Trophoblast cell (in vitro differentiated cells and primary cell): Measurements from ENCODE around the gene ERGIC1.

Source experiments
- DNase-seq, 2 donors: peaks; one replicate each; pipeline ENCODE4 v3.0.0-alpha.2; 2016
- H2AFZ ChIP-seq: 2 replicates; pipeline ENCODE4 v1.6.1; 2013; ENCODE audit warnings: low read length, moderate library complexity, mild to moderate bottlenecking; ENCODE audit not compliant: insufficient read depth, poor library complexity
- H2AK5ac ChIP-seq: 2 replicates; pipeline ENCODE4 v1.6.1; 2013; ENCODE audit warnings: mild to moderate bottlenecking, low read length
- H2BK120ac ChIP-seq: 2 replicates; pipeline ENCODE4 v1.6.1; 2013; ENCODE audit warnings: low read length, mild to moderate bottlenecking, moderate library complexity; ENCODE audit not compliant: insufficient read depth, poor library complexity
- H2BK12ac ChIP-seq: 2 replicates; pipeline ENCODE4 v1.6.1; 2013; ENCODE audit warnings: mild to moderate bottlenecking, low read length, moderate library complexity
- H2BK5ac ChIP-seq: 2 replicates; pipeline ENCODE4 v1.6.1; 2013; ENCODE audit warnings: low read length, low read depth, moderate library complexity, mild to moderate bottlenecking; ENCODE audit not compliant: poor library complexity
- H3K14ac ChIP-seq: 2 replicates; pipeline ENCODE4 v1.6.1; 2013; ENCODE audit warnings: mild to moderate bottlenecking, low read length
- H3K18ac ChIP-seq: 2 replicates; pipeline ENCODE4 v1.6.1; 2013; ENCODE audit warnings: mild to moderate bottlenecking, low read length
- H3K23ac ChIP-seq: 2 replicates; pipeline ENCODE4 v1.6.1; 2013; ENCODE audit warnings: low read length
- H3K27ac ChIP-seq: 2 replicates; pipeline ENCODE4 v1.5.1; 2013; ENCODE audit warnings: low read depth, mild to moderate bottlenecking, inconsistent platforms, low read length, moderate library complexity
- H3K27me3 ChIP-seq: 2 replicates; pipeline ENCODE4 v1.6.1; 2013; ENCODE audit warnings: inconsistent platforms, mild to moderate bottlenecking, low read length, moderate library complexity; ENCODE audit not compliant: insufficient read depth
- H3K36me3 ChIP-seq, 2 experiments: 1 replicate in 1 of 2; 2 replicates in 1 of 2; pipeline ENCODE4 v1.6.1; 2013; ENCODE audit warnings: low read length in 2 of 2, mild to moderate bottlenecking in 2 of 2, moderate library complexity in 1 of 2; ENCODE audit not compliant: insufficient read depth in 2 of 2, control insufficient read depth in 1 of 2
- H3K4ac ChIP-seq: 2 replicates; pipeline ENCODE4 v1.6.1; 2013; ENCODE audit warnings: low read depth, mild to moderate bottlenecking, low read length, moderate library complexity
- H3K4me1 ChIP-seq, 2 experiments: 1 replicate in 1 of 2; 2 replicates in 1 of 2; pipeline ENCODE4 v1.6.1; 2013; ENCODE audit warnings: low read length in 2 of 2, mild to moderate bottlenecking in 2 of 2, moderate library complexity in 1 of 2; ENCODE audit not compliant: insufficient read depth in 2 of 2, control insufficient read depth in 1 of 2
- H3K4me2 ChIP-seq: 2 replicates; pipeline ENCODE4 v1.6.1; 2013; ENCODE audit warnings: inconsistent platforms, mild to moderate bottlenecking, low read length, moderate library complexity
- H3K4me3 ChIP-seq: 2 replicates; pipeline ENCODE4 v1.5.1; 2013; ENCODE audit warnings: mild to moderate bottlenecking, low read depth, low read length, inconsistent platforms
- H3K79me1 ChIP-seq: one replicate; pipeline ENCODE4 v1.6.1; 2013; ENCODE audit warnings: low read length
- H3K79me2 ChIP-seq: 2 replicates; pipeline ENCODE4 v1.6.1; 2013; ENCODE audit warnings: low read length, mild to moderate bottlenecking; ENCODE audit not compliant: control insufficient read depth, insufficient read depth, poor library complexity
- H3K9ac ChIP-seq: 2 replicates; pipeline ENCODE4 v1.6.1; 2013; ENCODE audit warnings: mild to moderate bottlenecking, low read length
- H3K9me3 ChIP-seq: 2 replicates; pipeline ENCODE4 v1.6.1; 2013; ENCODE audit warnings: low read depth, mild to moderate bottlenecking, control low read depth, inconsistent platforms, low read length; ENCODE audit not compliant: insufficient read depth
- H4K12ac ChIP-seq: 2 replicates; pipeline ENCODE4 v1.6.1; 2013; ENCODE audit warnings: low read depth, mild to moderate bottlenecking, low read length, moderate library complexity
- H4K8ac ChIP-seq: 2 replicates; pipeline ENCODE4 v1.6.1; 2013; ENCODE audit warnings: low read depth, mild to moderate bottlenecking, low read length, moderate library complexity
- H4K91ac ChIP-seq: one replicate; pipeline ENCODE4 v1.6.1; 2013; ENCODE audit warnings: low read depth, mild to moderate bottlenecking, low read length, moderate library complexity
- WGBS: extraction: QIAGEN DNeasy Blood & Tissue Kit; methylation state at CpG from one replicate; pipeline ENCODE4 v1.1.7; 2013; ENCODE audit warnings: missing lambda C conversion rate; ENCODE audit not compliant: insufficient read length, insufficient coverage; ENCODE audit errors: extremely low coverage; 5-methylcytosine and 5-hydroxymethylcytosine counted together

The ERGIC1 gene

DNA sequence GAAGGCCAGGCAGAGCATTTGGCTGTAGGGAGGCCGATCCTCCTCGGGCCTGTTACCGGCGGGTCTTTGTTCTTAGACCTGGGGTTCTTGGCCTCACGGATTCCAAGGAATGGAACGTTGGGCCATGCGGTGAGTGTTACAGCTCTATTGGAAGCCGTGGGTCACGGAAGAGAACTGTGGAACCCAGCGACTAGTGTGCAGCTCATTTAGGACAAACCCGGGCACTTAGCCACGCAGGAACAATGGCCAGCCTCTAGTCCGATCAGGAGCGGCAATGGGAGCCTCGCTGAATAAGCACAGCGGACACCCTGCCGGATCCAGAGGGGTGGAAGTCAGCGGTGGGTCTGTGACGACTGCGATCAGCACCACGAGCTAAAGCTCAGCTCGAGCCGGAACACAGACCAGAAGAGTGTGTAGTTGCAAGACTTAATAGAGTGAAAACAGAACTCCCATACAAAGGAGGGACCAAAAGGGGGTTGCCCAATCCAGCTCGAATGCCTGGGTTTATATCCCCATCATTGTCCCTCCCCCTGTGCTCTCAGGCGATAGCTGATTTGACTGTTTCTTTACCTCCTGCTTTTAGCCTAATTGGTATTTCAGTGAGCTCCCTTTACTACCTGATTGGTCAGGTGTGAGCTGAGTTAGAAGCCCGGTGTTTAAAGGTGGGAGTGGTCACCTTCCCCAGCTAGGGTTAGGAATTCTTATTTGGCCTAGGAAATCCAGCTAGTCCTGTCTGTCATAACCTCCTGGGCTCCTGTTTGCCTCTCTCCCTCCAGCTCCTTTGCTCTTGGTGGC lies 71.5 kb downstream of the ERGIC1 start:
- H3K27me3 ChIP-seq: no peaks in the 10 kb centered on the region
- peak overlapping the region; percentile 26 for H2AFZ ChIP-seq
- peak overlapping the region; percentile 96 for H3K27ac ChIP-seq
- H3K79me1 ChIP-seq: peaks cover 40% of the 10 kb centered on the region
- peaks cover 4 to 8% of the 10 kb centered on the region in 2 experiments for H3K36me3 ChIP-seq
- no peak overlapping the region for H3K4me2 ChIP-seq
- H2AK5ac ChIP-seq: peak overlapping the region; percentile 90
- peak overlapping the region; percentile 59 for H3K4ac ChIP-seq
- H2BK120ac ChIP-seq: peak overlapping the region; percentile 80
- peak overlapping the region; percentile 68 for H4K8ac ChIP-seq
- no peaks in the 10 kb centered on the region for H3K9me3 ChIP-seq
- H3K4me1 ChIP-seq: peaks cover 40 to 51% of the 10 kb centered on the region in 2 experiments
- peak overlapping the region; percentile 78 for H3K14ac ChIP-seq
- H3K18ac ChIP-seq: peak overlapping the region; percentile 91
- H4K12ac ChIP-seq: peak overlapping the region; percentile 51
- H3K23ac ChIP-seq: no peak overlapping the region
- H3K9ac ChIP-seq: peak overlapping the region; percentile 3
- H3K79me2 ChIP-seq: peaks cover 11% of the 10 kb centered on the region
- H2BK12ac ChIP-seq: peak overlapping the region; percentile 85
- H3K4me3 ChIP-seq: no peak overlapping the region
- H2BK5ac ChIP-seq: peak overlapping the region; percentile 95
- peak; percentile 51 to 66 for DNase-seq
- H4K91ac ChIP-seq: peak overlapping the region; percentile 83
- no CpG with 5 or more reads among the region's 26 CpGs for WGBS

DNA sequence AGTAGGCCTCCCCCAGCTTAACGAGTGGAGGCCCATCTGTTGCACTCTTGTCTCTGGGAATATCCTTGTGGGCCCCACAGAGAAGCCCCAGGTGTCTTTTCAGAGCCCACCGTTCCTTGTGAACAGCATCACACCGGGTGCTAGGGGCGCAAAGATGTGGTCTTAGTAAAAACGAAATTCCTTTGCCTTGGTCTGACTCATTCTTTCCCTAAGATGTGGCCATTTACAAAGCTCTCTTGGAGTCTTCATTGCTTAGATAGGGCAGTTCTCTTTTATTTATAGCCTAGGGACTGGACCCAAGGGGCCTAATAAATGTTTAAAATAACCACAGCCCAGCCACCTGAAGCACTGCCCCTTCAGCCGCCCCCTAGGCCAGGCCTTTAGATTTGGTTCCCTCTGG lies 72.4 kb downstream of the ERGIC1 start:
- no CpG with 5 or more reads among the region's 6 CpGs for WGBS
- H2AFZ ChIP-seq: no peak overlapping the region
- no peak overlapping the region for H3K9ac ChIP-seq
- peak in 1 of 2 donors; percentile 43 for DNase-seq
- peak overlapping the region; percentile 43 for H2BK5ac ChIP-seq
- H4K8ac ChIP-seq: peak overlapping the region; percentile 12
- peak overlapping the region; percentile 38 for H3K14ac ChIP-seq
- no peaks in the 10 kb centered on the region for H3K27me3 ChIP-seq
- H3K4me1 ChIP-seq: peaks cover 40 to 46% of the 10 kb centered on the region in 2 experiments
- no peak overlapping the region for H4K12ac ChIP-seq
- peak overlapping the region; percentile 62 for H2BK12ac ChIP-seq
- H3K9me3 ChIP-seq: no peaks in the 10 kb centered on the region
- no peak overlapping the region for H3K4ac ChIP-seq
- peak overlapping the region; percentile 90 for H2AK5ac ChIP-seq
- no peak overlapping the region for H3K4me2 ChIP-seq
- no peak overlapping the region for H3K23ac ChIP-seq
- peak overlapping the region; percentile 19 for H2BK120ac ChIP-seq
- peak overlapping the region; percentile 96 for H3K27ac ChIP-seq
- peak overlapping the region; percentile 81 for H3K18ac ChIP-seq
- peaks cover 11% of the 10 kb centered on the region for H3K79me2 ChIP-seq
- H3K36me3 ChIP-seq: peaks cover 6 to 9% of the 10 kb centered on the region in 2 experiments
- H3K4me3 ChIP-seq: no peak overlapping the region
- H3K79me1 ChIP-seq: peaks cover 38% of the 10 kb centered on the region
- H4K91ac ChIP-seq: peak overlapping the region; percentile 38

DNA sequence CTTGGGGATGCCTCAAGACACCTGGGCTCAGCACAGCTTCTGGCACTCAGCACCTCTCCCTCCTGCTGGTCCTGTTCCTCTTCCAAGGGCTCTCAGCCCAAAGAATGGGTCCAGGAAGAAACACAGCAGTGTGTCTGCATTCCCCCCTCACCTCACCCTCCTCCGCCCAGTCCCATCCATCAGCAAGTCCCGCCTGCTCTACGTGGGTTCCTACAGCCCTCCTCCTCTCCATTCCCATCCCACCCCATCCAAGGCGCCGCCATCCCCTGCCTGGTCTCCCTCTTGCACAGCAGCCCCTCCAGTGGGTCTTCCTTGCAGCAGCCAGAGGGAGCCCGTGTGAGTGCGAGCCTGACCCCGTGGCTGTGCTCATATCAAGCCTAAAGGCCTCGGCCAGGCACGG lies 72.8 kb downstream of the ERGIC1 start:
- Histone ChIP-seq H3K79me2 (peaks cover 11% of the 10 kb centered on the region), H3K4me3 (no peak overlapping the region), H3K9ac (no peak overlapping the region), H3K27ac (no peak overlapping the region), H2AK5ac (peak overlapping the region; percentile 6), H4K91ac (peak overlapping the region; percentile 5), H4K8ac (no peak overlapping the region), H3K23ac (no peak overlapping the region), H2BK120ac (peak overlapping the region; percentile 2), H3K79me1 (peaks cover 33% of the 10 kb centered on the region), H4K12ac (no peak overlapping the region), H3K4ac (no peak overlapping the region), H2BK5ac (no peak overlapping the region), H3K27me3 (no peaks in the 10 kb centered on the region), H3K4me1 (peaks cover 37 to 43% of the 10 kb centered on the region in 2 experiments), H3K4me2 (no peak overlapping the region), H2AFZ (no peak overlapping the region), H3K36me3 (peaks cover 7% of the 10 kb centered on the region in 2 experiments), H3K18ac (no peak overlapping the region), H2BK12ac (no peak overlapping the region), H3K9me3 (no peaks in the 10 kb centered on the region), H3K14ac (peak overlapping the region; percentile 33)
- WGBS: no CpG with 5 or more reads among the region's 10 CpGs
- no peak for DNase-seq

DNA sequence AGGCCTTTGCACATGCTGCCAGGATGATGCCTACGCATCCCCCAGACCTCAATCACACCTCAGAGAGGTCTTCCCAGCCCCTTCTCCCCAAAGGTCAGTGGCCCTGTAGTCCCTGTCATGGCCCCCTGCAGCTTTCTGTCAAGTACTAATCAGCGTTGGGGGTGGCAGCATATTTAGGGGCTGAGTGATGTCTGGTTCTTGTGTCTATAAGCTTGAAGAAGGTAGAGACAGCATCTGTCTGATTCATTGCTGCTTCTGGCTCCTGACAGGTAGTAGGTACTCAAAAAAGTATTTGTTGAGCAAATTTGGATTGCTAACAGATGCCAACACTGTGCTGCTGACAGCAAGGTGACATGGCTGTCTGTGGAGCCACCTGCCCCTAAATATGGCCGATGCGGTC lies 73.6 kb downstream of the ERGIC1 start:
- Histone ChIP-seq H2AFZ (no peak overlapping the region), H3K18ac (no peak overlapping the region), H3K14ac (no peak overlapping the region), H2AK5ac (no peak overlapping the region), H2BK12ac (no peak overlapping the region), H2BK5ac (no peak overlapping the region), H3K4me1 (peaks cover 30 to 36% of the 10 kb centered on the region in 2 experiments), H3K4me3 (no peak overlapping the region), H3K9me3 (no peaks in the 10 kb centered on the region), H3K79me2 (peaks cover 6% of the 10 kb centered on the region), H4K8ac (no peak overlapping the region), H3K9ac (no peak overlapping the region), H3K4me2 (no peak overlapping the region), H3K4ac (no peak overlapping the region), H3K79me1 (peaks cover 27% of the 10 kb centered on the region), H3K36me3 (peaks cover 6 to 7% of the 10 kb centered on the region in 2 experiments), H3K27me3 (no peaks in the 10 kb centered on the region), H3K23ac (no peak overlapping the region), H3K27ac (no peak overlapping the region), H2BK120ac (no peak overlapping the region), H4K12ac (no peak overlapping the region), H4K91ac (no peak overlapping the region)
- no CpG with 5 or more reads among the region's 4 CpGs for WGBS
- no peak for DNase-seq
